Measurements from ENCODE around the gene ENOX1.

ENOX1 gene

DNA sequence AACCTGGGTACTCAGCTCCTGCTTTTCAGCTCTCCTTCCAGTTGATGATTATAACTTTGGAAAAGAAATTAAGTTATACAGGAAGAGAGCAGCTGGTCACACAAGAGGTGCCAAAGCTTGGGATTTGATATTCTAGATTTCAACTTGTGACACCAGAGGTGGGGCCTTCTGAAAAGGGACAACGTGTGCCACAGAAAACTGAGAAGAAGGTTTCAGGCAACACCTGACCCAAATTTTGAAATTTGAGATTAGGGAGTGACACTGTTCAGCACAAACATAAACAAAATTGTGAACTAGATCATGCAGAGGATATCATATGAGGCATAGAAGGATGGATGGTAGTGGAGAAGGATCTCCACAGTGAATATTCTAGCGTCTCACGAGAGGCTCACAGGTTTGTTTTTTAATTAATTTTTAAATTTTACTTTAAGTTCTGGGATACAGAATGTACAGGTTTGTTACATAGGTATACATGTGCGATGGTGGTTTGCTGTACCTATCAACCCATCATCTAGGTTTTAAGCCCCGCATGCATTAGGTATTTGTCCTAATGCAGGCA lies 379.7 kb downstream of the ENOX1 start:
- Histone ChIP-seq H3K9ac (ENCODE audit: low read length in 5 of 5) (no peak overlapping the region), H3K36me3 (ENCODE audit: control insufficient read depth in 5 of 5, insufficient read depth in 5 of 5, low read length in 5 of 5) (no peaks in the 10 kb centered on the region), H3K27ac (ENCODE audit: low read depth, low read length) (no peak overlapping the region), H3K4me1 (ENCODE audit: control insufficient read depth in 5 of 5, insufficient read depth in 5 of 5, low read length in 5 of 5) (no peaks in the 10 kb centered on the region), H3K27me3 (ENCODE audit: control insufficient read depth in 5 of 5, insufficient read depth in 4 of 5, low read length in 5 of 5) (no peaks in the 10 kb centered on the region), H3K4me3 (ENCODE audit: low read depth in 1 of 5, low read length in 5 of 5) (no peak overlapping the region), H3K9me3 (ENCODE audit: control insufficient read depth in 5 of 5, low read length in 5 of 5) (no peaks in the 10 kb centered on the region)

DNA sequence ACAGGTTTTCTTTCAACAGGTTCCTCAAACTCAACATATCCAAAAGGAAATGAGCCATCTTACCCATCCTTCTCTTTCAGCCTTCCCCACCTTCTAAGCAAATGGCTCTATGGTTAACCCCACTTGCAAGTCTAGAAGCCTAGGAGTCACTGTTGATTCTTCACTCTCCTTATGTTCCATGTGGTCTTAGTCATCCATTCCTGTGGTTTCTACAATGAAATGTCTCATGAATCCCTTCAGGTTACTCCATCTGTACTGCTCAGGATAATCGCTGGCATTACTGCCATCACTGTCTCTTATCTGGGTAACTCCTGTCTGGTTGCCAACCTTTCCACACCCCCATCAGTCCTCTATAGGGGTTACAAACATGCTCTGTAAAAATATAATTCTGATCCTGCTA lies 381.3 kb downstream of the ENOX1 start:
- no peaks in the 10 kb centered on the region for H3K4me1 ChIP-seq (ENCODE audit: control insufficient read depth in 5 of 5, insufficient read depth in 5 of 5, low read length in 5 of 5)
- no peak overlapping the region for H3K9ac ChIP-seq (ENCODE audit: low read length in 5 of 5)
- H3K4me3 ChIP-seq (ENCODE audit: low read depth in 1 of 5, low read length in 5 of 5) = no peak overlapping the region
- H3K9me3 ChIP-seq (ENCODE audit: control insufficient read depth in 5 of 5, low read length in 5 of 5) = no peaks in the 10 kb centered on the region
- H3K27me3 ChIP-seq (ENCODE audit: control insufficient read depth in 5 of 5, insufficient read depth in 4 of 5, low read length in 5 of 5) = no peaks in the 10 kb centered on the region
- H3K27ac ChIP-seq (ENCODE audit: low read depth, low read length) = no peak overlapping the region
- no peaks in the 10 kb centered on the region for H3K36me3 ChIP-seq (ENCODE audit: control insufficient read depth in 5 of 5, insufficient read depth in 5 of 5, low read length in 5 of 5)

DNA sequence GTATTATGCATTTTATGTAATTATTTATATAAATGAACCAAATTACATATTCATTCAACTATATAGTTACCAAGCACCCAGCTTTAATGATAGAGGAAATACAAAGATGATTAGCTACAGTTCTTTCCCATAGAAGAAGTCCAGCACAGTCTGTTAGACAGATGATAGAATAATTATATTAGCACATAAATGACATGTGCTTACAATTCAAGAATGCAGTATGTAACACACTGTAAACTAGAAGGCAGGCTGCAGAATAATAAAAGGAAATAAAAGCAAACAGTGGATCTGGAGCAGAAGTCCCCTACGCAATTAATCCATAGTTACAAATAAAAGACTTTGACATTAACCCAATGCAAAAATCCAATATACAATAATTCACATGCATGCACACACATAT lies 384.4 kb downstream of the ENOX1 start:
- Histone ChIP-seq H3K9me3 (ENCODE audit: control insufficient read depth in 5 of 5, low read length in 5 of 5) (no peaks in the 10 kb centered on the region), H3K9ac (ENCODE audit: low read length in 5 of 5) (no peak overlapping the region), H3K36me3 (ENCODE audit: control insufficient read depth in 5 of 5, insufficient read depth in 5 of 5, low read length in 5 of 5) (no peaks in the 10 kb centered on the region), H3K4me1 (ENCODE audit: control insufficient read depth in 5 of 5, insufficient read depth in 5 of 5, low read length in 5 of 5) (no peaks in the 10 kb centered on the region), H3K27me3 (ENCODE audit: control insufficient read depth in 5 of 5, insufficient read depth in 4 of 5, low read length in 5 of 5) (no peaks in the 10 kb centered on the region), H3K27ac (ENCODE audit: low read depth, low read length) (no peak overlapping the region), H3K4me3 (ENCODE audit: low read depth in 1 of 5, low read length in 5 of 5) (no peak overlapping the region)

DNA sequence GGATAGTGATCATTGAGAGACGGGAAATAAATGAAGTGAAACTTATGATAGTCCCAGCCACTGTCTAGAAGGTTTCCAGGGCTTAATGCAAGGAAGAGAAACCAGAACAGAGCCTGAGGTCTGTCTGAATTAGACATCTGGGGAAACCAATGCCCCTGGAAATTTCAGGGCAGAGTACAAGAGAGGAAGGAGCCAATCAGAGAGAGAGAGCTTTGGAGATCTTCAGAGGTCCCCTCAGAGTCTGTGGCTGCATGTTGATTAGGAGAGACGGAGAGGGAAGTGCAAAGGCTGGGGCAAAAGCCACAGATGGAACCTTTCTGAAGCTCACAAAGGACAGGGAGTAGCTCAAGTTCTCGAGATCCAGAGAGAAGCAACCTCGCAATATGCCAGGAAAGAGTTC lies 385.4 kb downstream of the ENOX1 start:
- no peak overlapping the region for H3K4me3 ChIP-seq (ENCODE audit: low read depth in 1 of 5, low read length in 5 of 5)
- no peaks in the 10 kb centered on the region for H3K4me1 ChIP-seq (ENCODE audit: control insufficient read depth in 5 of 5, insufficient read depth in 5 of 5, low read length in 5 of 5)
- no peak overlapping the region for H3K9ac ChIP-seq (ENCODE audit: low read length in 5 of 5)
- no peaks in the 10 kb centered on the region for H3K9me3 ChIP-seq (ENCODE audit: control insufficient read depth in 5 of 5, low read length in 5 of 5)
- H3K27ac ChIP-seq (ENCODE audit: low read depth, low read length) = no peak overlapping the region
- H3K36me3 ChIP-seq (ENCODE audit: control insufficient read depth in 5 of 5, insufficient read depth in 5 of 5, low read length in 5 of 5) = no peaks in the 10 kb centered on the region
- H3K27me3 ChIP-seq (ENCODE audit: control insufficient read depth in 5 of 5, insufficient read depth in 4 of 5, low read length in 5 of 5) = no peaks in the 10 kb centered on the region

DNA sequence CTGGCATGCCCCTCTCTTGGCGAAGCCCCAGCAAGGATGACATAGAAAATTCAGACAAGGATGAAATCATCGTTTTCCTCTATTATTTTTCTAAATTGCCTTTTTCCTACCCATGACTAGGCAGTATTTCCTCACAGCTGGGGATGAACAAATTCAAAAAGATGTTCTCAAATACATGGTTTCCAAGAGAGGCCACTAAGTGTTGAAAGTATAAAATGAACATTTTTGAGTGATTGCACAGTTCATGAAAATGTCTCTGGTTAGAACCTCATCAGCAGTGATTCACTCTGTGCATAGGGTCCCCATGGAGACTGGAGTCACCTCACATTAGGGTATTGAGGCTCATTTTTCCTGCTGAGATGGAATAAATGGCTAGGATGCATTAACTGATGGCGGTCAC lies 389.7 kb downstream of the ENOX1 start:
- no peaks in the 10 kb centered on the region for H3K9me3 ChIP-seq (ENCODE audit: control insufficient read depth in 5 of 5, low read length in 5 of 5)
- no peak overlapping the region for H3K27ac ChIP-seq (ENCODE audit: low read depth, low read length)
- no peak overlapping the region for H3K9ac ChIP-seq (ENCODE audit: low read length in 5 of 5)
- H3K4me1 ChIP-seq (ENCODE audit: control insufficient read depth in 5 of 5, insufficient read depth in 5 of 5, low read length in 5 of 5) = no peaks in the 10 kb centered on the region
- no peaks in the 10 kb centered on the region for H3K36me3 ChIP-seq (ENCODE audit: control insufficient read depth in 5 of 5, insufficient read depth in 5 of 5, low read length in 5 of 5)
- no peak overlapping the region for H3K4me3 ChIP-seq (ENCODE audit: low read depth in 1 of 5, low read length in 5 of 5)
- H3K27me3 ChIP-seq (ENCODE audit: control insufficient read depth in 5 of 5, insufficient read depth in 4 of 5, low read length in 5 of 5) = no peaks in the 10 kb centered on the region

DNA sequence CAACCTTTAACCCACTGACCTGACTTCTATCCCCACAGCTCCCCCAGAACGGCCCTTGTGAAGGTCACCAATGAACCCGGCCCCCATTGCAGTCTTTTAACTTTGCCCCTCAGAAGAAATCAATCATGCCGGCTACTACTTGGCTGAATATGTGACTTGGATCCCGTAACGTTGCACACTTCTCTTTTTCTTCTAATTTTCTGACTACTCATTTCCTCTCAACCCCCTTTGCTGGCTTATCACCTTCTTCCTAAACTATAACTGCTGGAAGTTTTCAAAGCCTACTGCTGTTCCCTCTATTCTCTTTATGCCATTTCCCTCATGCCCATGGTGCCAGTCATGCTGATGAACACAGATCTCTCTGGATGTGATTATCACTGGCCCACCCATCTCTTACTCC lies 395.7 kb downstream of the ENOX1 start:
- H3K36me3 ChIP-seq (ENCODE audit: control insufficient read depth in 5 of 5, insufficient read depth in 5 of 5, low read length in 5 of 5) = no peaks in the 10 kb centered on the region
- H3K27me3 ChIP-seq (ENCODE audit: control insufficient read depth in 5 of 5, insufficient read depth in 4 of 5, low read length in 5 of 5) = no peaks in the 10 kb centered on the region
- no peak overlapping the region for H3K9ac ChIP-seq (ENCODE audit: low read length in 5 of 5)
- H3K4me1 ChIP-seq (ENCODE audit: control insufficient read depth in 5 of 5, insufficient read depth in 5 of 5, low read length in 5 of 5) = no peaks in the 10 kb centered on the region
- H3K27ac ChIP-seq (ENCODE audit: low read depth, low read length) = no peak overlapping the region
- H3K4me3 ChIP-seq (ENCODE audit: low read depth in 1 of 5, low read length in 5 of 5) = no peak overlapping the region
- no peaks in the 10 kb centered on the region for H3K9me3 ChIP-seq (ENCODE audit: control insufficient read depth in 5 of 5, low read length in 5 of 5)

DNA sequence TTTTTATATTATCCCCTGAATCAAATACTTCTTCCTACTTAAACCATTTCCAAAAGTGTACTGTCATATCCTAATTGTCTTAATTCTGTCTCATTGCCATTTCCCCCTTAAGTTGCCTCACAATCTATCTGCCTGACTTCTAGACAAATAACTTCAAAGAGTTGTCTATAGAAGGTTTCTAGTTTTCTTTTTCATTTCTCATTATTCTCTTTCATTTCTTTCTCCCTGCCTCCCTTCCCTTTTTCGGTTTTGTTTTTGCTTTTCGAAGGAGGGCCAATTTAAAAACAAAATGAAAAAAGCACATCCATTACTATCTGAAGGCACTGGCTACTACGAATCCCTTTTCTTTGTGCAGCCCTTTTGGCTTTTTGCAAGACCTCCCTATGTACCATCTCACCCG lies 396.2 kb downstream of the ENOX1 start:
- Histone ChIP-seq H3K27ac (ENCODE audit: low read depth, low read length) (no peak overlapping the region), H3K4me1 (ENCODE audit: control insufficient read depth in 5 of 5, insufficient read depth in 5 of 5, low read length in 5 of 5) (no peaks in the 10 kb centered on the region), H3K4me3 (ENCODE audit: low read depth in 1 of 5, low read length in 5 of 5) (no peak overlapping the region), H3K9ac (ENCODE audit: low read length in 5 of 5) (no peak overlapping the region), H3K36me3 (ENCODE audit: control insufficient read depth in 5 of 5, insufficient read depth in 5 of 5, low read length in 5 of 5) (no peaks in the 10 kb centered on the region), H3K27me3 (ENCODE audit: control insufficient read depth in 5 of 5, insufficient read depth in 4 of 5, low read length in 5 of 5) (no peaks in the 10 kb centered on the region), H3K9me3 (ENCODE audit: control insufficient read depth in 5 of 5, low read length in 5 of 5) (no peaks in the 10 kb centered on the region)

DNA sequence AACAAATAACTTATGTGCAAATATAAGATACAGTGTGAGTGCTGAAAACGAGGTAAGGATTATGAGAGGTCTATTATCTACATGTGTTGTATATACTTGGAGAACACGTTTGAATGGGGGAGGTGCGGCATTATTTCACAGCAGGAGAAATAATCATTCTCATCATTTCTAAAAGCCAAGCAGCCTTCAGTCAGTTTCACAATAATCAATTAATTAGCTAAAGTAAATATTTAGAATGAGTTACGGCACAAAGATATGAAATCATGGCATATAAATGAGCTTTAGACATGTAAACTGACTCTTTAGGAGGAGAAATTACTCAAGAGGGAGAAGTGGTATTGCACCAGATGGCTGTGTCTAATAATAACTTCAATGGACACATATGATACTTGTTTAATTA lies 396.8 kb downstream of the ENOX1 start:
- no peak overlapping the region for H3K4me3 ChIP-seq (ENCODE audit: low read depth in 1 of 5, low read length in 5 of 5)
- no peaks in the 10 kb centered on the region for H3K9me3 ChIP-seq (ENCODE audit: control insufficient read depth in 5 of 5, low read length in 5 of 5)
- no peak overlapping the region for H3K9ac ChIP-seq (ENCODE audit: low read length in 5 of 5)
- no peak overlapping the region for H3K27ac ChIP-seq (ENCODE audit: low read depth, low read length)
- H3K36me3 ChIP-seq (ENCODE audit: control insufficient read depth in 5 of 5, insufficient read depth in 5 of 5, low read length in 5 of 5) = no peaks in the 10 kb centered on the region
- H3K4me1 ChIP-seq (ENCODE audit: control insufficient read depth in 5 of 5, insufficient read depth in 5 of 5, low read length in 5 of 5) = no peaks in the 10 kb centered on the region
- no peaks in the 10 kb centered on the region for H3K27me3 ChIP-seq (ENCODE audit: control insufficient read depth in 5 of 5, insufficient read depth in 4 of 5, low read length in 5 of 5)

DNA sequence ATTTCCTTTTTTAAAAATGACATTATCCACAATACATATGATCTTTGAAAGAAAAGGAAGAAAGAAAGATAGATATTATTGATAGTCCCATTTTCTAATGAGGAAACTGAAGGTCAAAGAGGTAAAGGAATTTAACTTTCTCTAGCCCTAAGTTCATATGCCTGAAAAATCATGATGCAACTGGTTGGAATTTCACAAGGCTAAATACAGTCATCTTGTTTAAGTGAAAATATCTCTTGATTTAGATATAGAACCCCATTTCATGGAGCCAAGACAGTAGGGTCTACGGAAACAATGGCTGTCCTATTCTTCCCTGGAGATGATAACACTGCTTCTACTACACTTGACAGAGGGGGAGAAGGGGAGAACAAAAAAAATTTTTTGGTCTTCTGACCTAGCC lies 397.2 kb downstream of the ENOX1 start:
- H3K4me3 ChIP-seq (ENCODE audit: low read depth in 1 of 5, low read length in 5 of 5) = no peak overlapping the region
- H3K36me3 ChIP-seq (ENCODE audit: control insufficient read depth in 5 of 5, insufficient read depth in 5 of 5, low read length in 5 of 5) = no peaks in the 10 kb centered on the region
- no peak overlapping the region for H3K27ac ChIP-seq (ENCODE audit: low read depth, low read length)
- H3K27me3 ChIP-seq (ENCODE audit: control insufficient read depth in 5 of 5, insufficient read depth in 4 of 5, low read length in 5 of 5) = no peaks in the 10 kb centered on the region
- no peak overlapping the region for H3K9ac ChIP-seq (ENCODE audit: low read length in 5 of 5)
- no peaks in the 10 kb centered on the region for H3K9me3 ChIP-seq (ENCODE audit: control insufficient read depth in 5 of 5, low read length in 5 of 5)
- H3K4me1 ChIP-seq (ENCODE audit: control insufficient read depth in 5 of 5, insufficient read depth in 5 of 5, low read length in 5 of 5) = no peaks in the 10 kb centered on the region

DNA sequence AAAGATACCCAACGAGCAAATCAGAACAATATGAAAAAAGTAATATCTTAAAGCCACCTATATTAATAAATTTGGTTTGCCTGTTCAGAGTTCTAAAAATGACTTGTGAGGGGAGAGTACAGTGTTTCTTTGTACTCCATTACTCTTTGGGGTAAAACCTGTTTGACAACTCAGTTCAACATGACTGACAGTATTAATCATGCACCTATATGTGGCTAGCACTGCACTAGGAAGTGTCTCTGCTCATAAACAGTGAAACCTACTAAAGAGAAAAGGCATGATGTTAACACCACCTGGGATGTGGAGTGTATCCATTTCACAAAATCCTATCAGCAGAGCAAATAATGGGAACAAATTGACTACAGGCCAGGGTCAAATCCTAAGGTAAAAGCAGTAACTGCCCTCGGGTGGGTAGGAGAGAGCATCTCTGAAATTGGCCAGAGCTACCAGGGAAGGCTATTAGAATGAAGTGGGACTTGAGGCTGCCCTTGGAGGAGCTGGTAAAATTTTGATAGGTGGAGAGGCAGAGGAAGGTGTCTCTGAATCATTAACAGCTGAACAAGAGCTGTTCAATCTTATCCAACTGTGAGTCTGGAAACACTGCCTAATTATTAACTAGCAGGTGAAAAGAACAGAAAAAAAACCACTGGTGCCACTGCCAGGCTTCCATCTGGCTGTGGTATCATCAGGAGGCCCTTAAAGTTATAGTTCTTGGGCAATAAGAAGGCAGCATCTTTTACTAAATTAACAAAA lies 398.3 kb downstream of the ENOX1 start:
- no peaks in the 10 kb centered on the region for H3K9me3 ChIP-seq (ENCODE audit: control insufficient read depth in 5 of 5, low read length in 5 of 5)
- no peaks in the 10 kb centered on the region for H3K36me3 ChIP-seq (ENCODE audit: control insufficient read depth in 5 of 5, insufficient read depth in 5 of 5, low read length in 5 of 5)
- H3K9ac ChIP-seq (ENCODE audit: low read length in 5 of 5) = no peak overlapping the region

More for the DNA sequence above, 398.3 kb downstream of the ENOX1 start:
- Histone ChIP-seq H3K4me3 (ENCODE audit: low read depth in 1 of 5, low read length in 5 of 5) (no peak overlapping the region), H3K27ac (ENCODE audit: low read depth, low read length) (no peak overlapping the region), H3K27me3 (ENCODE audit: control insufficient read depth in 5 of 5, insufficient read depth in 4 of 5, low read length in 5 of 5) (no peaks in the 10 kb centered on the region), H3K4me1 (ENCODE audit: control insufficient read depth in 5 of 5, insufficient read depth in 5 of 5, low read length in 5 of 5) (no peaks in the 10 kb centered on the region)
